22Rv1 (cell line): Measurements from ENCODE around the gene TMEM151B.

Experiments
- CTCF ChIP-seq: fragments of 450-650 bp; IDR thresholded peaks from 2 replicates; pipeline ENCODE4 v1.5.1; 2017; ENCODE audit warnings: mild to moderate bottlenecking
- ZFX ChIP-seq: fragments of 450-650 bp; IDR thresholded peaks from 2 replicates; pipeline ENCODE4 v1.6.1; 2017; ENCODE audit warnings: antibody characterized with exemption, borderline replicate concordance

GRCh38 chr6:44257025-44257752, 13.1 kb upstream of the TMEM151B start, which contains the start of gene SLC35B2:
- TF ChIP-seq CTCF (peak; percentile 97), ZFX (no peak)
